NCI-H345 (cell line): ENCODE measurements around the gene WDPCP.
"Not testable (repeated sequence)": the region's sequence is repeated elsewhere in the genome, so short reads cannot be mapped to it uniquely, and the experiment has no call there.

Source experiments
- DNase-seq: peaks from one replicate; lab custom pipeline; 2025; lab: John Stamatoyannopoulos, UW

Gene WDPCP

DNA sequence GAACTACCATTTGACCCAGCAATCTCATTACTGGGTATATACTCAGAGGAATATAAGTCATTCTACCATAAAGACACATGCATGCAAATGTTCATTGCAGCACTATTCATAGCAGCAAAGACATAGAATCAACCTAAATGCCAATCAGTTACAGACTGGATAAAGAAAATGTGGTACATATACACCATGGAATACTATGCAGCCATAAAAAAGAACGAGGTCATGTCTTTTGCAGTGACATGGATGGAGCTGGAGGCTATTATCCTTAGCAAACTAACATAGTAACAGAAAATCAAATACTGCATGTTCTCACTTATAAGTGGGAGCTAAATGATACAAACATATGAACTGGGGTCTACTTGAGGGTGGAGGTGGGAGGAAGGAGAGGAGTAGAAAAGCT, 230.6 kb downstream of the WDPCP start:
- DNase-seq, result not testable (repeated sequence)

DNA sequence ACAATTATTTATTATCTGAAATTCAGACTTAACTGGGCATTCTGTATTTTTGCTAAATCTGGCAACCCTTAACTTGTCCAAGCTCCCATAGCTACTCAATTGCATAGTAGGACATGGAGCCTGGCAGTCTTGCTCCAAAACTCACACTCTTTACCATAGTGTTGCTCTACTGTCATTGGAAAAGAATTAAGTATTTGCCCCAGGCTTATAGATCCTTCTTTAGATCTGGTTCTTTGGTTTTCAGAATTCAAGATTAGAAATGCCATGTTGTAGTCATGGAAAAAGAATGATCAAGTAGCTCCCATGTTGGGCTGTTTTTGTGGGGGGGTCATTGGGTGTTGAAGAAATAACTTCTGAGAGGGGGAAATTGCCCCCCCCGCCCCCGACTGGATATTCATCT, 240.9 kb downstream of the WDPCP start:
- DNase-seq, result no peak

DNA sequence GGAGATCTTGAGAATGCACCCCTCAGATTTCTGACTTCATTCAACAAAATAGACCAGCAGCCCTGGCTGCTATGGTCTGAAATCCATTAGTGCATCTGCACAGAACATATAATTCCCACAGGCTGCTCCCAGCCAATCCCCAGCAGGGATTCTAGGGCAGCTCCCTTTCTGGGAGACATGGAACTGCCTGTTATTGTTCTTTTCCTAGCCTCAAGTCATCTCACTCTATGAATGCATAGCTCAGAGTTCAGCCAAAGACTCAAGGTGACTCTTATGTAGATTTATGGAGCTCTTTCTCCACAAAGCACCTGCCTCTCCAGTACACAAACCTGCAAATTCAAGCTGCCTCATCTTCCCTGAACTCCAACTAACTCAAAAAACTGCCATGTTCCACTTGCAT, 241.9 kb downstream of the WDPCP start:
- no peak for DNase-seq

DNA sequence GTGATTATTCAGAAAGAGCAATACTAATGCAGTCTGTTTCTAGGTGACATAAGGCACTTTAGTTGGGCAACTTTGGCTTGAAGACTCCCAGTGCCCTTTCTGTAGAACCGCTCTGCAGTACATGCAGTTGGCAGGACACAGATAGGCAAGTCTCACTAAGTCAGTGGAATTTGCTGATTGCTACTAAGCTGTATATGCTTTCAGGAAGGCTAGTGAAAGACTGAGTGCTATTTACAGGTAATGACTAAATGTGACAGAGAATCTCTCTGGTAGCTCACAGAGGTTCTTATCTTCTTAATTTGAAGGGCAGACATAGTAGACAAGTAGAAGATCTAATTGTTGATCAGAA, 243.0 kb downstream of the WDPCP start:
- no peak for DNase-seq

DNA sequence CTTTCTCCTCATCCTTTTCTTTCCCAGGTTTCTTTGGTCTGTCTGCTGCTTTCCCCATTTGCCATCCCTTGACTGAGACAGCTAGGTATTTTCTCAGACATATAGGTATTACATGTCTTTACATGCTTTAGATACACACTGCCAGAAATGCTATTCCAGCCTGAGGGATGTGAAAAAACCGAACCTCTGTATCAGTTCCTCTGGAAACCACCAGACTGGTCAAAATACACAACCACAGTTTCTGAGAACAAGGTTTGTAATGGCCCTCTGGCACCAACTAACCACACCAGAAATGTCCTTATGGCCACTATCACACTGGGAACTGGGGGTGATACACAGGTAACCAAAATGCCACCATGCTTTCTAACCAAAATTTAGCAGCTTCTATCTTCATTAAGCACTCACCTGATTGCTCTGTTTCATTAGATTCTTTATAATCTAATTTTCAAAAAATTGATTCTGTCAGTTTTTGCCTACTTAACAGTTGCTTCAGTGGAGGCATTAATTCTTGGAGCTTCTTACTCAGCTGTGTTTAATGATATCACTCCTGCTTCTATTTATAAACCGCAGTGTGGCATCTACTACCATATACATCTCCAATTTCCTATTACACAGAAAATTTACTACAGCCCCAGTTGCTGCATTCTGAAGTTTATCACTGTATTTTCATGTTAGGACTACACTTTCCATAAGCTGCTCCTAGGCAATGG, 243.5 kb downstream of the WDPCP start:
- DNase-seq, result no peak

DNA sequence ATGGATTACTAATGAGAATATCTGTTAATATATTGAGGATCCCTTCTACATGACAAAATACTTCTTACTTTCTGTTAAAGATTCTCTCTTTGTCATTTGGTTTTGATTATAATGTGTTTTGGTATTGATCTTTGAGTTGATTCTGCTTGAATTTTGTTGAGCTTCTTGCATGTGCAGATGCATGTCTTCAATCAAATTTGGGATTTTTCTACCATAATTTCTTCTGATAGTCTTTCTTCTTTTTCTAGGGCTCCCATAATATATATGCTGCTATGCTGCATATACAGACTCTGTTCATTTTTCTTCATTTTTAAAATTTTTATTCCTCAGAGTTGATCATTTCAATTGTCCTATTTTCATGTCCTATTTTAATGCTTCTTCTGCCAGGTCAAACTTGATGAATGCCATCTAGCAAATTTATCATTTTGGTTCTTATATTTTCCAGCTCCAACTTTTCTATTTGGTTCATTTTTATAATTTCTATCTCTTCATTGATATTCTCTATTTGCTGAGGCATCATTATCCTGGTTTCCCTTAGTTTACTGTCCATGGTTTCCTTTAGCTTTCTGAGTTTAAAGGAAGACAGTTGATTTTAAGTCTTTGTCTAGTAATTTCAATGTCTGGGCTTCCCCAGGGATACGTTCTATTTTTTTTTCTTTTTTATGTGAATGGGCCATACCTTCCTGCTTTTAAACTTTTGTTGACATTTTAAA, 244.7 kb downstream of the WDPCP start:
- DNase-seq, result no peak

DNA sequence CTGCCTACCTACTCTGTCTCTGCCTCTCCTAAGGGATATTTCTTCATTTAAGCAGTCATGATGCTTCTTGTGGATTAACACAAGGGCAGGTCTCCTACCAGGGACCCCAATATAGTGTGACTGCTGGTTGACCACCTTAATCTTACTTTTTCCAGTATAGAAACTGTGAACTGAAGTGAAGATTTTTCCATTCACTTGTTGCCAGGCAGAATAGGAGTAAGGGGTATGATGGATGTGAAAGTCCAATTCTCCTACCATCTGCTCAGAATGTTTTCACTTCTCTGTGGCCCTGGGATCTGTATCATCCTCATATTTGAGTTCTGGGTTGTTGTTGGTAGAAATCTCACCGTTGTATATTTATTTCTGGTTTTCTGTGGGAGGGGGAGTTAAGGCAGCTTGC, 247.8 kb downstream of the WDPCP start:
- no peak for DNase-seq

DNA sequence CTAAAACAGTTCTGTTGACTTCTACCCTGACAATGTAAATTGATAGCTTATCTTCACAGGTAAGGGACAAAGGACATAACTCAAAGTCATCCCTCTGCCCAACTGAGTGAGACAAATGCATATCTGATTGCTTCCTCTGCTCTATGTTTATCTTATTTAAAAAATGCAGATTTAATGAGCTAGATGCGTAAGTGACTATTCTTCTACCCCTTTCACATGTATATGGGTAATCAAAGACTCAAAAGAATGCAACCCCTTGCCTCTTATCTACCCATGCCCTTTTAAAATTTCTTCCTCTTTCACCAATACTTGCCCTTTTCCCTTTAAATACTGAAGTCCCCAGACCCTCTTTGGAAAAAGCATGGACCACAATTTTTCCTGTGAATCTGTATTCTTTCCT, 253.4 kb downstream of the WDPCP start:
- no peak for DNase-seq

DNA sequence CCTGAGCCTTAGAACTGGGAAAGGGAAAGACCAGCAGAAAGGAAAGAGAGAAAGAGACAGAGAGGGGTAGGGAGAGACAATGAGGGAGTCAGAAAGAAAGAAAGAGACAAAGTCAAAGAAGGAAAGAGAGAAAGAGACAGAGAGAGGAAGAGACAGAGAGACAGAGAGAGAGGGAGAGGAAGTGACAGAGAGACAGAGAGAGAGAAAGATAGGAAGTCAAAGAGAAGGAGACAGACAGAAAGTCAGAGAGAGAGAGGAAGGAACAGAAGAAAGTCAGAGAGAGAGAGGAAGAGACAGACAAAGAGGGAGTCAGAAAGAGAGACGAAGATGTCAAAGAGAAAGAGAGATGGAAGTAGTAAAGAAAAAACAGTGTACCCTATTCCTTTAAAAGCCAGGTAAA, 261.8 kb downstream of the WDPCP start:
- no peak for DNase-seq

DNA sequence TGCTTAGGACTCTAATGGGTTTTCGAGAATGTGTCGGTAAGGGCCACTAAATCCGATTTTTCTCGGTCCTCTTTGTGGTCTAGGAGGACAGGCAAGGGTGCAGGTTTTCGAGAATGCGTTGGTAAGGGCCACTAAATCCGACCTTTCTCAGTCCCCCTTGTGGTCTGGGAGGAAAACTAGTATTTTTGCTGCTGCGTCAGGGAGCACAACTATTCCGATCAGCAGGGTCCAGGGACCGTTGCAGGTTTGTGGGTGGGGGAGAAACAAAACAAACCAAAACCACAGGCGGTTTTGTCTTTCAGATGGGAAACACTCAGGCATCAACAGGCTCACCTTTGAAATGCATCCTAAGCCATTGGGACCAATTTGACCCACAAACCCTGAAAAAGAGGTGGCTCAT, 264.6 kb downstream of the WDPCP start:
- not testable (repeated sequence) for DNase-seq

DNA sequence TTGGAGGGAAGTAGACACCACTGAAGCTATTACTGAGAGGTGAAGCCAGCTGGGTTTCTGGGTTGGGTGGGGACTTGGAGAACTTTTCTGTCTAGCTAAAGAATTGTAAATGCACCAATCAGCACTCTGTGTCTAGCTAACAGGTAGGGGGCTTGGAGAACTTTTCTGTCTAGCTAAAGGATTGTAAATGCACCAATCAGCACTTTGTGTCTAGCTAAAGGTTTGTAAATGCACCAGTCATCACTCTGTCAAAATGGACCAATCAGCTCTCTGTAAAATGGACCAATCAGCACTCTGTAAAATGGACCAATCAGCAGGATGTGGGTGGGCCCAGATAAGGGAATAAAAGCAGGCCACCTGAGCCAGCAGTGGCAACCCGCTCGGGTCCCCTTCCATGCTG, 266.3 kb downstream of the WDPCP start:
- not testable (repeated sequence) for DNase-seq

DNA sequence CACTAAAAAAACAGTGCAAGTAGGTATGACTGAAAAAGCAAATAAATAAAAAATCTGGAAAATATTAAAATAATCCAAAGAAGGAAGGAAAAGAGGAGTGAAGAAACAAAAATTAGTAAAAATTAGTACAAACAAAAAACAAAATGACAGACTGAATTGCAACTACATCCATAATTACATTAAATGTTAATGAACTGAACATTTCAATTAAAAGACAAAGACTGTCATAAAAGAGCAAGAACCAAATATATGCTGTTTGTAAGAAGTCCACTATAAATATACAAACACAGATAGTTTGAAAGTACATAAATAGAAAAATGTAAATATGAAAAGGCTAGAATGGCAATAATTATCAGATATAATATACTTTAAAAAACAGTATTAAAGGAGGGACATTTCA, 267.6 kb downstream of the WDPCP start:
- no peak for DNase-seq

DNA sequence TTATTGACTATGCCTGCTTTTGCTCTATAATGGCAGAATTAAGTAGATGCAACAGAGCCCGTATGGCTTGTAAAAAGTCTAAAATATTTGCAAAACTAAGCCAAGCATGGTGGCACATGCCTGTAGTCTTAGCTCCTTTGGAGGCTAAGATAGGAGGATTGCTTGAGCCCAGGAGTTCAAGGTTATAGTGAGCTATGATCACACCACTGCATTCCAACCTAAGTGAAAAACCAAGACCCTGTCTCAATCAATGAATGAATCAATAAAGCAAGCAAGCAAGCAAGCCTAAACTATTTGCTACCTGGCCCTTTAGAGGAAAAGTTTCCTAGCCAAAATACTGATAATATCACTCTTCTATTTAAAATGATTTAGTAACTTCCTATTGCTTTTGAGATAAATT, 277.7 kb downstream of the WDPCP start:
- no peak for DNase-seq

DNA sequence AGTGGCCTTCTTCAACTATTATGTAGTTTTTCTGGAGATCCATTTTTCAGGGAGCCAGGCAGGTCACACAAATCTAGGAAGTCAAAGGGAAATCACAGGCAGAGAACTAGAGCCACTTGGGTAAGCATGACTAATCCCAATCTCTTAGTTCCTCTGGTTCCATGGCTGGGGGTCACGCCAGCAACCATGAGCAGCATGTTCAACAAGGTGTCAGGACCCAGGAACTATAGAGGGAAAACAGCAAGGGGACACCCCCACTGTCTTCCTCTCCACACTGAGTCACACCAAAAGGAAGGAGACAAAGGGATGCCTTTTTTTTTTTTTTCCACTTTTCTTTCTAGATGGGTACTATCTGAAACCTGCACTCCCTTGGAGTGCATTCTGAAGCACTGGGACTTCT, 286.8 kb downstream of the WDPCP start:
- DNase-seq, result no peak

DNA sequence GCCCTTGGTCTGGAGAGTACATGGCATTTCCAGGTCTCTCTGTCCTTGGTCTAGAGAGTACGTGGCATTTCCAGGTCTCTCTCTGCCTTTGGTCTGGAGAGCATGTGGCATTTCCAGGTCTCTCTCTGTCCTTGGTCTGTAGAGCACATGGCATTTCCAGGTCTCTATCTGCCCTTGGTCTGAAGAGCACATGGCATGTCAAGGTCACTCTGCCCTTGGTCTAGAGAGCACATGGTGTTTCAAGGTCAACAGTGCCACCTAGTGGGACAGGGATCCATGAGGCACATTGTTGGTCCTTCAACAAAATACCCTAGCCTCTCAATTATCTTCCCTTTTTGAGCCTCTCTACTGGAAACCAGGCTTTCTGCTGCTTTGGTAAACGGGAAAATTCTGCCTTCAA, 287.4 kb downstream of the WDPCP start:
- DNase-seq, result no peak

DNA sequence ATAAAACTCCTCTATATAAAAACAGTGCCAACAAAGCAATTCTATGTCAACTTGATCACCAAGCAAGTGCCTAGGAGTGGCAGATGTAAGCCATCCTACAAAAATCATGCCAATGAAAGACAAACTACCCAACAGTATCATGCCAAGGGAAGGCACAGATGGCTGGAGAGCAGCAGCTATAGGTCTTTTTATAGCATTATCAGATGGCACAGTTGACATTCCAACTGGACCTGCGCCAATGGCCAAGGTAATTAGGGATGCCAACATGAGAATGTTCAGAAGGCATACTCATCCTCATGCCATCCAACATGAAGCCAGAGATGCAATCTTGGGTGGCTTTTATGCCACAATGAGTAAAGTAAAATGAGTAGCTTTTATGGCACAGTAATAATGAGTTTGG, 300.3 kb downstream of the WDPCP start:
- no peak for DNase-seq

DNA sequence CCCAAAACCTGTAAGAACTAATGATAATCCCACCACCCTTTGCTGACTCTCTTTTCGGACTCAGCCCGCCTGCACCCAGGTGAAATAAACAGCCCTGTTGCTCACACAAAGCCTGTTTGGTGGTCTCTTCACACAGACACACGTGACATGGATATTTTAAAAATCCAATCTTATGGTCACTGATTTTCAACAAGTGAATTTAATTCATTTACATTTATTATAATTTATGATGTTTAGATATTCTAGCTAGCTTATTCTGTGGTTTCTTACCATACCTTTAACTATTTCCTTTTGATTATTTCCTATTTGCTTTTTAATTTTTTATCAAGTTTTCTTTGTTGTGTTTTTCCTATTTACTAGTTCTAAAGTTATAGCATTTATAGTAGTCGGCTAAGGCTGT, 301.8 kb downstream of the WDPCP start:
- DNase-seq, result not testable (repeated sequence)

DNA sequence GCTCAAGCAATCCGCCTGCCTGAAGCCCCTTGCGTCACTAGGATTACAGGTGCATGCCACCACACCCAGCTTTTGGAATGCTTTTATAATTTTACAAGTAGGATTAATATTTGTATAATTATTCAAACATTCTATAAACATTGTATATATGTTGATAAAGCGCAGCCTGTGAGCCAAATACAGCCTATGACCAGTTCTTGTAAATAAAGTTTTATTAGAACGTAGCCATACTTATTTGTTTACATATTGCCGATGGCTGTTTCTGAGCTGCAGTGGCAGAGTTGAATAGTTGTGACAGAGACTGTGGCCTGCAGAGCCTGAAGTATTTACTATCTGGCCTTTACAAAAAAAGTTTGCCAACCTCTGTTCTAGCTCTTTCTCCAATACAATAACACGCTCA, 305.0 kb downstream of the WDPCP start:
- no peak for DNase-seq

DNA sequence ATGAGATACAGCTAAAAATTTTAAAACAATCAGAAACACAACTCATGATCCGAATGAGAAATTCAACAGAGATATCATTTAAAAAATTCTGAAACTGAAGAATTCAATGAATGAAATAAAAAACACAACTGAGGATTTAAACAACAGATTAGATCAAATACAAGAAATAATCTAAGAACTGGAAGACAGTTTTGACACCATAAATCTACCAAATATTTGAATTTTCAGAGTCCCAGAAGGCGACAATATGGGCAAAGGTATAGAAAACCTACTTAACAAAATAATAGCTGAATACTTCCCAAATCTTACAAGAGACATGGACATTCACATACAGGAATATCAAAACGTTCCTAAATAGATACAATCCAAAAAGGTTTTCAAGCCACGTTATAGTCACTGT, 315.7 kb downstream of the WDPCP start:
- no peak for DNase-seq

DNA sequence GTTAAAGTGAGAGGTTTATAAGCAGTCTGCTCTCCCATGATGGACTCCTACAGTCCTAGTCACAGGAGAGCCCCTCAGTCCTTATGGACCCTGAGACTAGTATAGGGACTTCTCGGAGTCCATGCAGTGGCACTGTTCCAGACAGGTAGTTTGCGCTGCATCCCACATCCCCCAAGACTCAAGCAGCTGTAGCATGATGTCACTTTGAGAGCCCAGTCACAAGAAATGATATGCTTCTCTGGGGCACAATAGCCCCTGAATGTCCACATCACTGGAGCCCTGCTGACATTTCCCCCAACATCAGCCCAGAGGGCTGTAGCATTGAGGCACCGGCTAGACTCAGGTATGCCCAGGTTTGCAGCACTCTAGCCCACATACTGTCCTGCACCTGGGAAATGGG, 317.6 kb downstream of the WDPCP start:
- no peak for DNase-seq

DNA sequence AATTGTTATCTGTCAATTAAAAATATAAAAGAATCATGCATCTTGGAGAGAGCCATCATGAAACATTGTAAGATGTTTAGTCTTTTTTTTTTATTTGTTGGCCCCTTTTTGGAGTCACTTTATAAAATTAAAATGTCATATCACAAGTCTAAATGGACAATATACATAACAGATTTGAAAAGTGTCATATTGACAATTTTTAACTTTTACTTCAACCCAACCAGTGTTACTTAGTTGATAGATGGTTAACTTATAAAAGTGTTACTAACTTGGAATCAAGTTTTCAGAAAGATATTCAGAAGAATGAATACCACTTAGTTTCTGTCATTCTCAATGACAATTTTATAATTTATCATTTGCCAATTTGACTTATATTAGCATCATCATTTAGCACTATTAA, 319.3 kb downstream of the WDPCP start:
- DNase-seq, result no peak

DNA sequence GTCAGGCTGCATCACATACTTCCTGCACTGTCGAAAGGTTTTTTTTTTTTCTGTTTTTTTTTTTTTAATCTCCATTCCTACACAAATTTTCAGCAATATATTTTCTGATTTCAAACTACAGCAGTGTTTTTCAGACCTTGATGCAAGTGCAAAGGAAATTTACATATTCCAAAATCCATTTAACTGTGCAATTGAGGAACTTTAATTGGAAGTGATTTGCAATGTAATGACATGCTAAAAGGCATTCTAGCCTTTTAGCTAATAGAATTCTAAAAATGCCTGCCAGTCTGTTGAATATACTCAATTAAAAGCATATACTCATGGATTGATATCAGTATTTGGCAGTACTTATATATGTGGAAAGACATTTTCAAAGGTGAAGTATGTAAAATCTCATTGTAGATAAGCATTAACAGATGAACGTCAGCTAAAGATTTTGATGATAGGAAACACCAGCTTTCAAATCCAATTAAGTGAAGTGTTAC, 327.1 kb downstream of the WDPCP start:
- no peak for DNase-seq

DNA sequence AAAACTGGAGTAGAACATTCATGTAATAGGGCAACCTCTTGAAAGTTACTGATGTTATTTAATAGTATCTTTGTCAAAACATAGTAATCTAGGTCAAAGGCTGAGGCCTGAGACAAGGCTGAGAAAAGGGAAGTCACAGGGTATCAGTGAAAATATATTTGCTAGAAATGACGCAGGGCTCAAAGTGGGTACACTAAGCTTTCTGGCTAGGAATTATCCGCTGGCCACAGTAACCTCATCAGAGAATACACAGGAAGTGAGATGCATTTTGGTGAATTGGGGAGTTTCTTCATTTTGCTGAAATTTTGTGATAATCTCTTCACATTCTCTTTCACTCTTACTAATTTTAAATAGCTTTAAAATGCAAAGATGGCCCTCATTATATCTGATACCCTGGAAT, 330.8 kb downstream of the WDPCP start:
- DNase-seq, result no peak

DNA sequence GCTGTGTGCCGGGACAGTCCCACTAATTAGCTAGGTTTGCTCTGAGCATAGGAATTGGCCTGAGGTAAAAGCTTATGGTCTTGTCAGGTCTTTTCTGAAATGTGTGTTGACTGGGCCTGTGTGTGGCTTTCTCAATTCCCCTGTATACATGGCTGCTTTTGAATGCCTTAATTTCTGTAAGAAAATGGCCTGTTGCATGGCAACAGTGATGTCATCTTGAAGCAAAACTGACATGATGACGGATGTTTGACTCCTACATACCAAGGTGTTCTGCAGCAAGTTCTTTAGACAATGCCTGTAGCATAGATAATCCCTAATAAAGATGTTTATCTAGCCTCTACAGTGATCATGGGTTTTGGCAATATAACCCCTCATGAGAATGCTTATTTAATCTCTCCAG, 339.1 kb downstream of the WDPCP start:
- no peak for DNase-seq
